GM21528 (cell line): ENCODE measurements around the gene COPS9.

Experiments used
- ATAC-seq: cut with Tn5 transposase; IDR thresholded peaks from one replicate; pipeline ENCODE4 v1.9.1; 2021; ENCODE audit warnings: mild to moderate bottlenecking, moderate library complexity; ENCODE audit not compliant: unreplicated experiment, low FRiP score

The COPS9 gene

GRCh38 chr2:240136013-240136670, at the start of gene COPS9:
COPS9 (minus strand) TSS chr2:240136305; CDS start chr2:240136284, 21 bp downstream.
- peak; percentile 83 for ATAC-seq

- ATAC-seq: no peak
These were observed 48.6 kb upstream of the COPS9 start for GRCh38 chr2:240184656-240185055.

- no peak for ATAC-seq
These were observed 47.9 kb upstream of the COPS9 start for GRCh38 chr2:240183875-240184590.

GRCh38 chr2:240183006-240183874, 47.1 kb upstream of the COPS9 start:
- ATAC-seq: no peak

GRCh38 chr2:240182476-240182875, 46.4 kb upstream of the COPS9 start:
- no peak for ATAC-seq

GRCh38 chr2:240182001-240182400, 45.9 kb upstream of the COPS9 start:
- ATAC-seq: no peak

- ATAC-seq: no peak
These were observed 44.0 kb upstream of the COPS9 start for GRCh38 chr2:240179941-240180666.

- ATAC-seq: no peak
These were observed 43.2 kb upstream of the COPS9 start for GRCh38 chr2:240179186-240179815.

GRCh38 chr2:240178564-240178963, 42.5 kb upstream of the COPS9 start:
- ATAC-seq: no peak

- ATAC-seq: no peak
These were observed 38.4 kb upstream of the COPS9 start for GRCh38 chr2:240174496-240174895.

- no peak for ATAC-seq
These were observed 36.2 kb upstream of the COPS9 start for GRCh38 chr2:240172071-240172895.

- no peak for ATAC-seq
These were observed 34.8 kb upstream of the COPS9 start for GRCh38 chr2:240170883-240171282.

- ATAC-seq: no peak
These were observed 34.2 kb upstream of the COPS9 start for GRCh38 chr2:240170354-240170735.

GRCh38 chr2:240169486-240170353, 33.6 kb upstream of the COPS9 start:
- no peak for ATAC-seq

GRCh38 chr2:240168546-240169361, 32.6 kb upstream of the COPS9 start:
- ATAC-seq: no peak

GRCh38 chr2:240168041-240168440, 31.9 kb upstream of the COPS9 start:
- ATAC-seq: no peak

GRCh38 chr2:240167588-240167880, 31.4 kb upstream of the COPS9 start:
- ATAC-seq: no peak
